GM19025 (cell line): ENCODE measurements around the gene SPART.

ENCODE experiments used
- ATAC-seq: cut with Tn5 transposase; IDR thresholded peaks from one replicate; pipeline ENCODE4 v1.9.1; 2021; ENCODE audit warnings: mild to moderate bottlenecking, low read depth, moderate library complexity; ENCODE audit not compliant: unreplicated experiment

Gene SPART

GRCh38 chr13:36346222-36347083, at the start of gene SPART:
TSS of gene SPART (minus strand) at chr13:36346394. CDS start at chr13:36335830, 10,564 bp downstream.
- peak; percentile 84 for ATAC-seq

GRCh38 chr13:36395280-36395679, 49.1 kb upstream of the SPART start:
- no peak for ATAC-seq

- no peak for ATAC-seq
Measured at GRCh38 chr13:36385489-36385888, 39.3 kb upstream of the SPART start.

GRCh38 chr13:36382030-36382429, 35.8 kb upstream of the SPART start:
- ATAC-seq, result no peak

GRCh38 chr13:36377826-36378468, 31.8 kb upstream of the SPART start:
- no peak for ATAC-seq

- no peak for ATAC-seq
Measured at GRCh38 chr13:36374063-36374462, 27.9 kb upstream of the SPART start.

- ATAC-seq, result no peak
Measured at GRCh38 chr13:36371185-36371584, 25.0 kb upstream of the SPART start.

- ATAC-seq, result no peak
Measured at GRCh38 chr13:36370108-36370429, 23.9 kb upstream of the SPART start.

GRCh38 chr13:36369268-36370107, 23.3 kb upstream of the SPART start:
- ATAC-seq, result no peak

GRCh38 chr13:36366031-36366430, 19.8 kb upstream of the SPART start:
- no peak for ATAC-seq

GRCh38 chr13:36363366-36363863, 17.2 kb upstream of the SPART start:
- ATAC-seq, result no peak

GRCh38 chr13:36362914-36363313, 16.7 kb upstream of the SPART start:
- ATAC-seq, result peak; percentile 65

- peak; percentile 36 for ATAC-seq
Measured at GRCh38 chr13:36362251-36362650, 16.1 kb upstream of the SPART start.

- no peak for ATAC-seq
Measured at GRCh38 chr13:36360903-36361302, 14.7 kb upstream of the SPART start.

GRCh38 chr13:36359301-36359950, 13.2 kb upstream of the SPART start:
- no peak for ATAC-seq

GRCh38 chr13:36358175-36358718, 12.1 kb upstream of the SPART start:
- ATAC-seq, result no peak

- ATAC-seq, result no peak
Measured at GRCh38 chr13:36357692-36358091, 11.5 kb upstream of the SPART start.

GRCh38 chr13:36357231-36357630, 11.0 kb upstream of the SPART start:
- ATAC-seq, result no peak

- ATAC-seq, result no peak
Measured at GRCh38 chr13:36356058-36356457, 9.9 kb upstream of the SPART start.

- peak; percentile 17 for ATAC-seq
Measured at GRCh38 chr13:36355632-36356031, 9.4 kb upstream of the SPART start.
